ENCODE measurements around the gene RAB25.

DNA sequence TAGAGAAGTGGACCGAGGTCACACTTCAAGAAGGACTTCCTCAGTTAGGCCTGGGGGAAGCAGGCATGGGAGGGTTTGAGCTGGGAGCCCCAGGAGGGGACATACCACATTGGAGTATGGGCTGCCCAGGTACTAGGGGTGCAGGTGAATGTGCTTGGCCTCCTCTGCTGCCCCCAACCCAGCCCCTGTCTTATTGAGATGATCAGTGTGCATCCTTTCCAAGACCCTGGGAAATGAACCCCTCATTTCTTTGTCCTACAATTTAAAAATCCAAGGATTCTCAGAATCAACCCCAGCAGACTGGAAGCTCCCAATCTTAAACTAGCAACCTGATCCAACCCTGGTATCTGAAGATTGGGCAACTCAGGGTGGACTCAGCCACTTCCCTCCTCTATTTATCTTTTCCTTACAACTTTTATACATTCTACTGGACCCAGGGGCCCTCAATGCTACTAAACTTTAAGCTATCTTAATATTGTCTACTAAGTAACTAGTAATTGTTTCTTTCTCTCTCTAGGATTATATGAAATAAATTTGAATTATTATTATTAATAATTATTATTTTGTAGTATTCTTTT is 12.2 kb downstream of the RAB25 start:
- TF ChIP-seq, protein P1, sequence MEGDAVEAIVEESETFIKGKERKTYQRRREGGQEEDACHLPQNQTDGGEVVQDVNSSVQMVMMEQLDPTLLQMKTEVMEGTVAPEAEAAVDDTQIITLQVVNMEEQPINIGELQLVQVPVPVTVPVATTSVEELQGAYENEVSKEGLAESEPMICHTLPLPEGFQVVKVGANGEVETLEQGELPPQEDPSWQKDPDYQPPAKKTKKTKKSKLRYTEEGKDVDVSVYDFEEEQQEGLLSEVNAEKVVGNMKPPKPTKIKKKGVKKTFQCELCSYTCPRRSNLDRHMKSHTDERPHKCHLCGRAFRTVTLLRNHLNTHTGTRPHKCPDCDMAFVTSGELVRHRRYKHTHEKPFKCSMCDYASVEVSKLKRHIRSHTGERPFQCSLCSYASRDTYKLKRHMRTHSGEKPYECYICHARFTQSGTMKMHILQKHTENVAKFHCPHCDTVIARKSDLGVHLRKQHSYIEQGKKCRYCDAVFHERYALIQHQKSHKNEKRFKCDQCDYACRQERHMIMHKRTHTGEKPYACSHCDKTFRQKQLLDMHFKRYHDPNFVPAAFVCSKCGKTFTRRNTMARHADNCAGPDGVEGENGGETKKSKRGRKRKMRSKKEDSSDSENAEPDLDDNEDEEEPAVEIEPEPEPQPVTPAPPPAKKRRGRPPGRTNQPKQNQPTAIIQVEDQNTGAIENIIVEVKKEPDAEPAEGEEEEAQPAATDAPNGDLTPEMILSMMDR (conservative IDR thresholded peaks at IDR 0.05), result no peak
- no peak for TF ChIP-seq ZFX (IDR thresholded peaks at IDR 0.05)

Measured in C4-2B (cell line).